HepG2 (cell line): Measurements from ENCODE around the gene PPP2R5C. TPM values are rescaled to one million over a fixed set of nuclear protein-coding genes. Genes with fewer than 3 reads are reported as not detected.
A peak's percentile ranks its signal among the peaks of the same experiment; 100 is the strongest.

Source experiments
- AKAP8 ChIP-seq: sonication (generic); formaldehyde crosslinking; IDR thresholded peaks from 2 replicates; pipeline ENCODE4 v1.5.1; 2020; ENCODE audit warnings: mild to moderate bottlenecking, missing genetic modification reagents
- ARHGAP35 ChIP-seq: sonication (generic); formaldehyde crosslinking; IDR thresholded peaks from 2 replicates; pipeline ENCODE4 v1.9.0; 2022; ENCODE audit warnings: mild to moderate bottlenecking, inconsistent platforms, moderate library complexity, missing genetic modification reagents, borderline replicate concordance
- EEA1 ChIP-seq: sonication (generic); formaldehyde crosslinking; IDR thresholded peaks from 2 replicates; pipeline ENCODE4 v1.5.1; 2020; ENCODE audit warnings: mild to moderate bottlenecking, missing genetic modification reagents, borderline replicate concordance
- GATAD1 ChIP-seq: IDR thresholded peaks from 2 replicates; pipeline ENCODE4 v1.6.1; 2016; ENCODE audit warnings: missing genetic modification reagents, missing compliant biosample characterization
- PCBP2 ChIP-seq: fragments of 200-400 bp; formaldehyde crosslinking; optimal IDR thresholded peaks from 2 replicates; pipeline ENCODE3; 2018; ENCODE audit warnings: low read length, low read depth; ENCODE audit not compliant: poor library complexity, severe bottlenecking
- RFX5 ChIP-seq: IDR thresholded peaks from 2 replicates; pipeline ENCODE4 v1.6.1; 2011; ENCODE audit warnings: low read depth, low read length, improper control_type of control experiment
- SNRNP70 ChIP-seq: fragments of 200-400 bp; formaldehyde crosslinking; IDR thresholded peaks from 2 replicates; pipeline ENCODE4 v1.6.1; 2017; ENCODE audit warnings: mild to moderate bottlenecking, low read depth, low read length, moderate library complexity
- SPEN ChIP-seq: sonication (generic); formaldehyde crosslinking; IDR thresholded peaks from 2 replicates; pipeline ENCODE4 v1.5.1; 2020; ENCODE audit warnings: low read depth, mild to moderate bottlenecking, missing genetic modification reagents
- TBX2 ChIP-seq: sonication (generic); formaldehyde crosslinking; IDR thresholded peaks from 2 replicates; pipeline ENCODE4 v1.5.0; 2020; ENCODE audit warnings: missing genetic modification reagents, mild to moderate bottlenecking, borderline replicate concordance
- ZNF235 ChIP-seq: sonication (generic); formaldehyde crosslinking; IDR thresholded peaks from 2 replicates; pipeline ENCODE4 v1.8.1; 2023; ENCODE audit warnings: mild to moderate bottlenecking, missing genetic modification reagents, borderline replicate concordance
- ZNF335 ChIP-seq: sonication (generic); formaldehyde crosslinking; IDR thresholded peaks from 2 replicates; pipeline ENCODE4 v1.4.0; 2020; ENCODE audit warnings: missing genetic modification reagents
- ZNF616 ChIP-seq: sonication (generic); formaldehyde crosslinking; IDR thresholded peaks from 2 replicates; pipeline ENCODE4 v1.5.0; 2020; ENCODE audit warnings: low read depth, mild to moderate bottlenecking, missing genetic modification reagents
- ZNF7 ChIP-seq: IDR thresholded peaks from 2 replicates; pipeline ENCODE4 v1.6.1; 2016; ENCODE audit warnings: missing biosample characterization, missing genetic modification reagents
- ZNF761 ChIP-seq: sonication (generic); formaldehyde crosslinking; conservative IDR thresholded peaks from 2 replicates; pipeline ENCODE4 v1.4.0; 2020; ENCODE audit warnings: mild to moderate bottlenecking, missing genetic modification reagents
- ZNF768 ChIP-seq: sonication (generic); formaldehyde crosslinking; IDR thresholded peaks from 2 replicates; pipeline ENCODE4 v1.4.0; 2020; ENCODE audit warnings: missing genetic modification reagents
- ZNF772 ChIP-seq: sonication (generic); formaldehyde crosslinking; IDR thresholded peaks from 2 replicates; pipeline ENCODE4 v1.5.0; 2020; ENCODE audit warnings: mild to moderate bottlenecking, missing genetic modification reagents
- ZNF777 ChIP-seq: sonication (generic); formaldehyde crosslinking; IDR thresholded peaks from 2 replicates; pipeline ENCODE4 v1.4.0; 2020; ENCODE audit warnings: missing genetic modification reagents
- ZNF788 ChIP-seq: sonication (generic); formaldehyde crosslinking; IDR thresholded peaks from 2 replicates; pipeline ENCODE4 v1.5.0; 2020; ENCODE audit warnings: mild to moderate bottlenecking, missing genetic modification reagents, borderline replicate concordance
- ZNF83 ChIP-seq: sonication (generic); formaldehyde crosslinking; IDR thresholded peaks from 2 replicates; pipeline ENCODE4 v1.4.0; 2020; ENCODE audit warnings: missing genetic modification reagents, mild to moderate bottlenecking, borderline replicate concordance
- ZZZ3 ChIP-seq: sonication (generic); formaldehyde crosslinking; IDR thresholded peaks from 2 replicates; pipeline ENCODE4 v1.4.0; 2020; ENCODE audit warnings: missing genetic modification reagents, mild to moderate bottlenecking, borderline replicate concordance
- polyA plus RNA-seq, 8 experiments: library from polyadenylated mRNA; depleted of rRNA in 3 of 8; stranded (reverse) in 7 of 8; unstranded in 1 of 8; fragments of >200 nt; fragmentation: Illumina TruSeq in 4 of 8; extraction: Trizol in 4 of 8; gene quantifications; 2 replicates each; pipeline versions ENCODE4 v1.2.1 to v1.2.3, GENCODE V29; 2011 to 2016; ENCODE audit warnings: low read depth in 4 of 8, missing spikeins in 1 of 8, mixed read lengths in 1 of 8; ENCODE audit not compliant: insufficient read depth in 1 of 8
- total RNA-seq, 5 experiments: library from RNA; depleted of rRNA; stranded (reverse); fragments of >200 nt; fragmentation: Illumina TruSeq; extraction: Trizol; gene quantifications; 2 replicates each; pipeline ENCODE4 v1.2.3, GENCODE V29; 2016; ENCODE audit warnings: low read depth in 1 of 5
- TF ChIP-seq, protein P1 (sequence below): IDR thresholded peaks from 2 replicates; pipeline ENCODE4 v1.6.1; 2016; ENCODE audit warnings: mild to moderate bottlenecking
- TF ChIP-seq, protein P2 (sequence below): sonication (generic); formaldehyde crosslinking; IDR thresholded peaks from 2 replicates; pipeline ENCODE4 v1.4.0; 2020; ENCODE audit warnings: missing genetic modification reagents

PPP2R5C gene
- total and polyA plus RNA-seq, 2 of the 13 experiments (the other 11 are each of a cell fraction or from before 2014, with no cell fraction given): 74.3 to 78.5 TPM

DNA sequence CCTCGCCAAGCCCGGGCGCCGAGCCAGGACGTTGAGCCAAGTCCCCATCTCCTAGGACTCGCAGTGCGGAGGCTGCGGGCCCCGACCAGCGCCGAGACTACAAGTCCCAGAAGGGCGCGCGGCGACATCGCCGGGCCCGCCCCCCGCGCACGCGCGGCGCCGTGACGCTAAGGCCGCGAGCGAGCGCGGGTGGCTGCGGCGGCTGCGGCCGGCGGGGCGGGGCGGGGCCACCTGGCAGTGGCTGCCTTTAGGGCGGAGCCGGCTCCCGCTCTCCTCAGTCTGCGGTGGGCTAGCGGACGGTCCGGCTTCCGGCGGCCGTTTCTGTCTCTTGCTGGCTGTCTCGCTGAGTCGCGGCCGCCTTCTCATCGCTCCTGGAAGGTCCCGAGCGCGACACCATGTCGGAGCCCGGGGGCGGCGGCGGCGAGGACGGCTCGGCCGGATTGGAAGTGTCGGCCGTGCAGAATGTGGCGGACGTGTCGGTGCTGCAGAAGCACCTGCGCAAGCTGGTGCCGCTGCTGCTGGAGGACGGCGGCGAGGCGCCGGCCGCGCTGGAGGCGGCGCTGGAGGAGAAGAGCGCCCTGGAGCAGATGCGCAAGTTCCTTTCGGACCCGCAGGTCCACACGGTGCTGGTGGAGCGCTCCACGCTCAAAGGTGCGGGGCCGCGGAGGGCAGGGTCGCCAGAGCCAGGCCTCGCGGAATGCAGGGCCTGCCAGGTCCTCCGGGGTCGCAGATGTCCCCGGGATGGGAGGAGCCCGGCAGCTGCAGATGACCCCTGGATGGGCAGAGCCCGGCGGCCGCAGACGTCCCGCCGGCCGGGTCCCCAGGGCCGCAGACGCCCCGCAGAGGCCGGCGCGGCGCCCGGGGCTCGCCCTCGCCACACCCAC, 203.0 kb downstream of the PPP2R5C start, which contains the start of gene DYNC1H1 (continued):
- TF ChIP-seq ZNF777 (CRISPR knock-in tag): peak; percentile 59
- no peak for TF ChIP-seq RFX5
- peak; percentile 70; the same call in 1 of the 2 replicates for TF ChIP-seq ZNF772 (CRISPR knock-in tag)
- no peak for TF ChIP-seq ARHGAP35 (CRISPR knock-in tag)
- TF ChIP-seq, protein P1, sequence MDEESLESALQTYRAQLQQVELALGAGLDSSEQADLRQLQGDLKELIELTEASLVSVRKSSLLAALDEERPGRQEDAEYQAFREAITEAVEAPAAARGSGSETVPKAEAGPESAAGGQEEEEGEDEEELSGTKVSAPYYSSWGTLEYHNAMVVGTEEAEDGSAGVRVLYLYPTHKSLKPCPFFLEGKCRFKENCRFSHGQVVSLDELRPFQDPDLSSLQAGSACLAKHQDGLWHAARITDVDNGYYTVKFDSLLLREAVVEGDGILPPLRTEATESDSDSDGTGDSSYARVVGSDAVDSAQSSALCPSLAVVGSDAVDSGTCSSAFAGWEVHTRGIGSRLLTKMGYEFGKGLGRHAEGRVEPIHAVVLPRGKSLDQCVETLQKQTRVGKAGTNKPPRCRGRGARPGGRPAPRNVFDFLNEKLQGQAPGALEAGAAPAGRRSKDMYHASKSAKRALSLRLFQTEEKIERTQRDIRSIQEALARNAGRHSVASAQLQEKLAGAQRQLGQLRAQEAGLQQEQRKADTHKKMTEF (CRISPR knock-in tag): peak; percentile 76
- peak; percentile 87; the same call in 1 of the 2 replicates for TF ChIP-seq ZNF235 (CRISPR knock-in tag)
- TF ChIP-seq ZZZ3 (CRISPR knock-in tag): peak; percentile 44
- peak; percentile 47; the same call in 1 of the 2 replicates for TF ChIP-seq ZNF768 (CRISPR knock-in tag)
- peak; percentile 27; the same call in 1 of the 2 replicates for TF ChIP-seq TBX2 (CRISPR knock-in tag)
- 0 out of 2 replicates have a peak, but pooled peaks have one; percentile 31 for TF ChIP-seq ZNF83
- TF ChIP-seq ZNF616 (CRISPR knock-in tag): no peak; the same call in 1 of the 2 replicates
- TF ChIP-seq ZNF788 (CRISPR knock-in tag): peak; percentile 60
- TF ChIP-seq, protein P2, sequence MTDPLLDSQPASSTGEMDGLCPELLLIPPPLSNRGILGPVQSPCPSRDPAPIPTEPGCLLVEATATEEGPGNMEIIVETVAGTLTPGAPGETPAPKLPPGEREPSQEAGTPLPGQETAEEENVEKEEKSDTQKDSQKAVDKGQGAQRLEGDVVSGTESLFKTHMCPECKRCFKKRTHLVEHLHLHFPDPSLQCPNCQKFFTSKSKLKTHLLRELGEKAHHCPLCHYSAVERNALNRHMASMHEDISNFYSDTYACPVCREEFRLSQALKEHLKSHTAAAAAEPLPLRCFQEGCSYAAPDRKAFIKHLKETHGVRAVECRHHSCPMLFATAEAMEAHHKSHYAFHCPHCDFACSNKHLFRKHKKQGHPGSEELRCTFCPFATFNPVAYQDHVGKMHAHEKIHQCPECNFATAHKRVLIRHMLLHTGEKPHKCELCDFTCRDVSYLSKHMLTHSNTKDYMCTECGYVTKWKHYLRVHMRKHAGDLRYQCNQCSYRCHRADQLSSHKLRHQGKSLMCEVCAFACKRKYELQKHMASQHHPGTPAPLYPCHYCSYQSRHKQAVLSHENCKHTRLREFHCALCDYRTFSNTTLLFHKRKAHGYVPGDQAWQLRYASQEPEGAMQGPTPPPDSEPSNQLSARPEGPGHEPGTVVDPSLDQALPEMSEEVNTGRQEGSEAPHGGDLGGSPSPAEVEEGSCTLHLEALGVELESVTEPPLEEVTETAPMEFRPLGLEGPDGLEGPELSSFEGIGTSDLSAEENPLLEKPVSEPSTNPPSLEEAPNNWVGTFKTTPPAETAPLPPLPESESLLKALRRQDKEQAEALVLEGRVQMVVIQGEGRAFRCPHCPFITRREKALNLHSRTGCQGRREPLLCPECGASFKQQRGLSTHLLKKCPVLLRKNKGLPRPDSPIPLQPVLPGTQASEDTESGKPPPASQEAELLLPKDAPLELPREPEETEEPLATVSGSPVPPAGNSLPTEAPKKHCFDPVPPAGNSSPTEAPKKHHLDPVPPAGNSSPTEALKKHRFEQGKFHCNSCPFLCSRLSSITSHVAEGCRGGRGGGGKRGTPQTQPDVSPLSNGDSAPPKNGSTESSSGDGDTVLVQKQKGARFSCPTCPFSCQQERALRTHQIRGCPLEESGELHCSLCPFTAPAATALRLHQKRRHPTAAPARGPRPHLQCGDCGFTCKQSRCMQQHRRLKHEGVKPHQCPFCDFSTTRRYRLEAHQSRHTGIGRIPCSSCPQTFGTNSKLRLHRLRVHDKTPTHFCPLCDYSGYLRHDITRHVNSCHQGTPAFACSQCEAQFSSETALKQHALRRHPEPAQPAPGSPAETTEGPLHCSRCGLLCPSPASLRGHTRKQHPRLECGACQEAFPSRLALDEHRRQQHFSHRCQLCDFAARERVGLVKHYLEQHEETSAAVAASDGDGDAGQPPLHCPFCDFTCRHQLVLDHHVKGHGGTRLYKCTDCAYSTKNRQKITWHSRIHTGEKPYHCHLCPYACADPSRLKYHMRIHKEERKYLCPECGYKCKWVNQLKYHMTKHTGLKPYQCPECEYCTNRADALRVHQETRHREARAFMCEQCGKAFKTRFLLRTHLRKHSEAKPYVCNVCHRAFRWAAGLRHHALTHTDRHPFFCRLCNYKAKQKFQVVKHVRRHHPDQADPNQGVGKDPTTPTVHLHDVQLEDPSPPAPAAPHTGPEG (CRISPR knock-in tag): peak; percentile 80; the same call in 1 of the 2 replicates
- no peak for TF ChIP-seq ZNF7
- TF ChIP-seq AKAP8 (CRISPR knock-in tag): peak; percentile 59; the same call in 1 of the 2 replicates
- peak; percentile 51 for TF ChIP-seq GATAD1 (CRISPR knock-in tag)
- no peak for TF ChIP-seq SNRNP70
- TF ChIP-seq ZNF335 (CRISPR knock-in tag): no peak
- TF ChIP-seq PCBP2: no peak
- TF ChIP-seq ZNF761 (CRISPR knock-in tag): peak; percentile 61; the same call in 1 of the 2 replicates
- TF ChIP-seq SPEN (CRISPR knock-in tag): 0 out of 2 replicates have a peak, but pooled peaks have one; percentile 40
- peak; percentile 84; the same call in 1 of the 2 replicates for TF ChIP-seq EEA1 (CRISPR knock-in tag)
